GM12801 (cell line): ENCODE data around the gene CDKN2D.

Experiments used
- TF ChIP-seq, protein P1 (sequence below): IDR thresholded peaks from one replicate; pipeline ENCODE4 v1.5.1; 2011; ENCODE audit warnings: control low read depth; ENCODE audit not compliant: insufficient read length; ENCODE audit errors: extremely low read depth

Gene CDKN2D

DNA sequence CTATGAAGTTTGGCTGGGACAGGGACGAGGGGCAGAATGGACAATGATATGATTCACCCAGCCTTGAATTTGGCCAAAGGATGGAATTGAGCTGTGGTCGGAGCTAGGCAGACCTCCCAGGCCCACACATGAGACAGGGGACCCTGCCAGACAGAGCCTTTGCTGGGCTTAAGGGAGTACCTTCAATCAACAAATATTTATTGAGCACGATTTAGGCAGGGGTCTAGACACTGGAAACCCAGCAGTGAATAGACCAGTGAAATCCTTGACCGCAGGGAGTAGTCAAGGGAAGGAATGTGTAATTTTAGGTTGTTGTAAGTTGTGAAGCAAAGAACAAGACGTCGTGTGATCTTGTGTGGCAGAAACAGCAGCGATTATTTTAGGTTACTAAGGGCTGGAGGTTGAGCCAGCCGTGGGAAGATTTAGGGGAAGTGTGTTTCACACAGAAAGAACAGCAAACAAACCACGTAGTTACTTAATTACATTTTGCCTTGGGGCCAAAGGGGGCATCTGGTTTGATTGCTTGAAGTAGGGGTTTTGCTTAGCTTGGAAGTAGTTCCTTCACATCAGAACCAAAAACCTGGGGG lies 35.2 kb upstream of the CDKN2D start:
- TF ChIP-seq, protein P1, sequence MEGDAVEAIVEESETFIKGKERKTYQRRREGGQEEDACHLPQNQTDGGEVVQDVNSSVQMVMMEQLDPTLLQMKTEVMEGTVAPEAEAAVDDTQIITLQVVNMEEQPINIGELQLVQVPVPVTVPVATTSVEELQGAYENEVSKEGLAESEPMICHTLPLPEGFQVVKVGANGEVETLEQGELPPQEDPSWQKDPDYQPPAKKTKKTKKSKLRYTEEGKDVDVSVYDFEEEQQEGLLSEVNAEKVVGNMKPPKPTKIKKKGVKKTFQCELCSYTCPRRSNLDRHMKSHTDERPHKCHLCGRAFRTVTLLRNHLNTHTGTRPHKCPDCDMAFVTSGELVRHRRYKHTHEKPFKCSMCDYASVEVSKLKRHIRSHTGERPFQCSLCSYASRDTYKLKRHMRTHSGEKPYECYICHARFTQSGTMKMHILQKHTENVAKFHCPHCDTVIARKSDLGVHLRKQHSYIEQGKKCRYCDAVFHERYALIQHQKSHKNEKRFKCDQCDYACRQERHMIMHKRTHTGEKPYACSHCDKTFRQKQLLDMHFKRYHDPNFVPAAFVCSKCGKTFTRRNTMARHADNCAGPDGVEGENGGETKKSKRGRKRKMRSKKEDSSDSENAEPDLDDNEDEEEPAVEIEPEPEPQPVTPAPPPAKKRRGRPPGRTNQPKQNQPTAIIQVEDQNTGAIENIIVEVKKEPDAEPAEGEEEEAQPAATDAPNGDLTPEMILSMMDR, result no peak

DNA sequence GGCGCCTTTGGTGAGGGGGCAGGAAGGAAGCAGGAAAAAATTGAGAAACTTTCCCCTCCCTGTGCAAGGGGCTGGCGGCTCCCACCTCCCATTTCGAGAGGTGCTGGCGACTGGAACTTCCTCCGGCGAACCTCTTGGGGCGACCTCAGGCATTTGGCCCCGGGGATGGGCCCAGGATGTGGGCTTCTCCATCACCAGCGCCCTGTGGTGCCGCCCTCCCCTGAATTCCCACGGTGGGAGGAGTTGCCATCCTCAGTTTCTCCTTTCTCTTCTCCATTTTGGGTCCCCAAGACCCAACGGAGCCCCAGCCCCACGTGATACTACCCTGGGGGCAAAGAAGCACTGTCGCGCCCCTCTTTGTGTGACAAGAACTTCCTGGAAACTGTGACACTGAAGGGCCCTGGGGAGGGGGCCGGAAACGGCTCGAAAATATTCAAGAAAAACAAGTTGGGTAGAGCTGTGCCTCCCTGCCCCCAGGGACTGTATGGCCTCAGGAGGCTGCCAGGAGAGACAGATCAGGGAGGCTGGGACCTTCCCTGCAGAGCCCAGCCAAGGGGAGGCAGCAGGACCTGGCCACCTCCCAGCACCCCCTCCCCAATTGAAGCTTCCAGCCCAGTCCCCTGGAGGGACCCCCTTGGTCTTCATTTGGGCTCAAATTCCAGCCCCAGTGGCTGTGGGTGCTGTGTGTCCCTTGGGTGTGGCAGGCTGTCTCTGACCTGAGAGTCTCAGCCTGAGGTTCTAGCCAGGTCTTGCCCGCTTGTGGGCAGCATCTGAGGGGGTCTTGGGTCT lies 34.5 kb upstream of the CDKN2D start:
- TF ChIP-seq, protein P1, result no peak

DNA sequence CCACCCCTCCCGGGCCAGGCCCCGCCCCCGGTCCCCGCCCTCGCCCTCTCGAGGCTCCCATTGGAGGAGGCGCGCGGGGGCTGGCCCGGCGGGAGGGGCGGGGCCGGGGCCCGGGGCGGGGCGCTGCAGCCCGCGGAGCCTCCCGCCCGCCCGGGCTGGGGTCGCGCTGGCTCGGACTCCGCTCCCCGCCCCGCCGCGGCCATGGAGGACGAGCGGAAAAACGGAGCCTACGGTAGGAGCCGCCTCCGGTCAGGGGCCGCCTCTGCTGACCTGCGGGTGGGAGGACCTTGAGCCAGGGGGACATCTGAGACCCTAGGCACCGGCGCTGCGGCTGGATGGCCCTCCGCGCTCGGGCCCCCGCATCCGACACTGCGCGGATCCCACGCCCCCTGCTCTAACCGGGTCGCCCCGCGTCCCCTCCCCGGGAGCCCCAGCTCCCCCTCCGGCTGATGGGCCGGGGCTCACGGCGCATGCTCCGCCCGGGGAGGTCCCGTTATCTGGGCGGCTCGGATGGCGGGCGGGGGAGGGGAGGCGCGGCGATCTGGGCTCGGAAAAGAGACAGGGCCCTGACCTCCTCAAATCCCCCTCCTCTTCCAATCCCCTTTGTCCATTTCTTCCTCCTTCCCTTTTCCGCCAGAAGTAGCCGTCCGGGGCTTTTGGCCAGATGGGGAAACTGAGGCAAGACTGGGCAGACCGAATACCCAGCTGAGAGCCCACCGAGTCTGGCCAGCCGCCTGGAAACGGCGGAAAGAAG lies 33.7 kb upstream of the CDKN2D start:
- TF ChIP-seq, protein P1, result no peak

DNA sequence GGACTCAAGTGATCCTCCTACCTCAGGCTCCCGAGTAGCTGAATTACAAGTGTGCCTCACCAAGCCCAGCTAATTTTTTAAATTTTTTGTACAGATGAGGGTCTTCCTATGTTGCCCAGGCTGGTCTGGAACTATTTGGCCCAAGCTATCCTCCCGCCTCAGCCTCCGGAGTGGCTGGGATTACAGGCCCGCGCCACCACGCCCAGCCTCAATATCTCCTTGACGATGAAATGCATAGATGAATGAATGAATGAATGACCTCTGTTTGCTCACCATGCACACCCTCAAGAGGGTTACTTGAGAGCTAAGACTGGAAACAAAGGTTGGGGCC lies 33.2 kb upstream of the CDKN2D start:
- TF ChIP-seq, protein P1, result no peak

DNA sequence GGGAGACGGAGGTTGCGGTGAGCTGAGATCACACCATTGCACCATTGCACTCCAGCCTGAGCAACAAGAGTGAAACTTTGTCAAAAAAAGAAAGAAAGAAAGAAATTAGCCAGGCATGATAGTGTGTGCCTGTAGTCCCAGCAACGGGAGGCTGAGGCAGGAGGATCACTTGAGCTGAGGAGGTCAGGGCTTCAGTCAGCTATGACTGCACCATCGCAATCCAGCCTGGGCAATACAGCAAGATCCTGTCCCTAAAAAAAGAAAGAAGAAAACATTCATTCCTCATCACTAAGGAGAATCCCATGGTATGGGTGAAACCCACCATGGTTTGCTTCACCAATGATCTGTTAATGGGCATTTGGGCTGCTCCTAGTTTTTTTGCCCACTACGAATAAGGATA lies 31.4 kb upstream of the CDKN2D start:
- TF ChIP-seq, protein P1, result no peak

DNA sequence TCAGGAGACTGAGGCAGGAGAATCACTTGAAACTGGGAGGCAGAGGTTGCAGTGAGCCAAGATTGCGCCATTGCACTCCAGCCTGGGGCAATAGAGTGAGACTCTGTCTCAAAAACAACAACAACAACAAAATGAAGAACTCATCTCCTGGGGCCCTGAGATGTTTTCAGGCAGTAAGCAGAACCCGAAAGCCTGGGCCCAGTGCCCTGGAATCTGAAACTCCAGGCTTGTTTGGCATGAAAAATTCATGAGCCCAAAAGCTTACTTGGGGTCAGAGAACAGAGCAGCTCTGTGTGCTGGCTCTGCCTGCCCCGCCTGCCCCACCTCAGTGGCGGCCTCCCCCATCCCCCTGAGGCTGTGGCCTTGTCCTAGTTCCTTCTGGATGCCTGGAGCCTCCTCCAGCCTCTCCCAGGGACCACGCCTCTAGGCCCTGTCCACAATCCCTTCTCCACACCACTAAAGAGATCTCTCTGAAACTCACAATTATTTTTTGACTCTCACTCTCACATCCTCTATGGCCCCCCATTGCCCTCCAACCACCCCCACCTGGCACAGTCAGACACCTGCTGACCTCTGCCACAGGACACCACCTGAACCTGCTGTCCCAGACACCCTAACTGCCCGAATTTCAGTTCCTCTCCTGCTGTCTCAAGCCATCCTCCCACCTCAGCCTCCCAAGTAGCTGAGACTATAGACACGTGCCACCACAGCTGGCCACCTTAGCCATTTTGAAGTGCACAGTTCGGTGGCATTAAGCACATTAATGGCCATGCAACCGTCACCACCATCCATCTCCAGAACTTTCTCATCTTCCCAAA lies 25.2 kb upstream of the CDKN2D start:
- TF ChIP-seq, protein P1, result no peak

DNA sequence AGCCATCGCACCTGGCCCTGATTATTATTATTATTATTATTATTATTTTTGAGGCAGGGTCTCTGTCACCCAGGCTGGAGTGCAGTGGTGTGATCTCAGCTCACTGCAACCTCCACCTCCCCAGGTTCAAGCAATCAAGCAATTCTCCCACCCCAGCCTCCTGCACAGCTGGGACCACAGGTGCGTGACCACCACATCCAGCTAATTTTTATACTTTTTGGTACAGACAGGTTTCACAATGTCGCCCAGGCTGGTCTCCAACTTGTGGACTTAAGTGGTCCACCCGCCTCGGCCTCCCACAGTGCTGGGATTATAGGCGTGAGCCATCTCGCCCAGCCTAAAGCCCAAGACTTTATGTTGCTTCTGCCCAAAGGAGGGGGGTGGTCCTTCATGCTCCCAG lies 24.4 kb upstream of the CDKN2D start:
- TF ChIP-seq, protein P1, result no peak
